Measurements from ENCODE around the gene EPM2A.

Gene EPM2A

GRCh38 chr6:145729887-145730286 is 5.4 kb downstream of the EPM2A start:
- Histone ChIP-seq H3K27me3 (ENCODE audit: insufficient read depth, low read depth, severe bottlenecking) (no peaks in the 10 kb centered on the region), H3K27ac (no peak overlapping the region), H3K36me3 (no peaks in the 10 kb centered on the region), H3K9me3 (ENCODE audit: severe bottlenecking) (no peaks in the 10 kb centered on the region), H3K4me3 (ENCODE audit: low read depth, low read length) (no peak overlapping the region)
- no peak for DNase-seq
- no peak for TF ChIP-seq CTCF (IDR thresholded peaks at IDR 0.05; ENCODE audit: low read depth, low read length)

- no peaks in the 10 kb centered on the region for H3K9me3 ChIP-seq (ENCODE audit: severe bottlenecking)
- DNase-seq = no peak
- no peak overlapping the region for H3K4me3 ChIP-seq (ENCODE audit: low read depth, low read length)
- H3K36me3 ChIP-seq = no peaks in the 10 kb centered on the region
- TF ChIP-seq CTCF (IDR thresholded peaks at IDR 0.05; ENCODE audit: low read depth, low read length) = no peak
- no peaks in the 10 kb centered on the region for H3K27me3 ChIP-seq (ENCODE audit: insufficient read depth, low read depth, severe bottlenecking)
- H3K27ac ChIP-seq = no peak overlapping the region
These were observed 6.6 kb downstream of the EPM2A start for GRCh38 chr6:145728444-145729385.

- no peaks in the 10 kb centered on the region for H3K27me3 ChIP-seq (ENCODE audit: insufficient read depth, low read depth, severe bottlenecking)
- no peak overlapping the region for H3K4me3 ChIP-seq (ENCODE audit: low read depth, low read length)
- DNase-seq = no peak
- no peaks in the 10 kb centered on the region for H3K9me3 ChIP-seq (ENCODE audit: severe bottlenecking)
- TF ChIP-seq CTCF (IDR thresholded peaks at IDR 0.05; ENCODE audit: low read depth, low read length) = no peak
- no peaks in the 10 kb centered on the region for H3K36me3 ChIP-seq
- no peak overlapping the region for H3K27ac ChIP-seq
These were observed 7.4 kb downstream of the EPM2A start for GRCh38 chr6:145727817-145728388.

GRCh38 chr6:145725570-145725969 is 9.8 kb downstream of the EPM2A start:
- H3K27ac ChIP-seq = no peak overlapping the region
- no peak for TF ChIP-seq CTCF (IDR thresholded peaks at IDR 0.05; ENCODE audit: low read depth, low read length)

GRCh38 chr6:145723646-145724045 is 11.7 kb downstream of the EPM2A start:
- Histone ChIP-seq H3K36me3 (no peaks in the 10 kb centered on the region), H3K27ac (no peak overlapping the region), H3K27me3 (ENCODE audit: insufficient read depth, low read depth, severe bottlenecking) (no peaks in the 10 kb centered on the region), H3K4me3 (ENCODE audit: low read depth, low read length) (no peak overlapping the region), H3K9me3 (ENCODE audit: severe bottlenecking) (no peaks in the 10 kb centered on the region)
- TF ChIP-seq CTCF (IDR thresholded peaks at IDR 0.05; ENCODE audit: low read depth, low read length) = no peak
- no peak for DNase-seq

More at GRCh38 chr6:145725570-145725969, 9.8 kb downstream of the EPM2A start:
- H3K27me3 ChIP-seq (ENCODE audit: insufficient read depth, low read depth, severe bottlenecking) = no peaks in the 10 kb centered on the region
- no peak overlapping the region for H3K4me3 ChIP-seq (ENCODE audit: low read depth, low read length)
- H3K36me3 ChIP-seq = no peaks in the 10 kb centered on the region
- no peak for DNase-seq
- H3K9me3 ChIP-seq (ENCODE audit: severe bottlenecking) = no peaks in the 10 kb centered on the region

Measured in WERI-Rb-1 (cell line).